ENCODE results near the gene THSD4.

THSD4 gene

GRCh38 chr15:71231758-71232157, 116.5 kb downstream of the THSD4 start:
- Histone ChIP-seq H3K9ac (ENCODE audit: low read length) (no peak overlapping the region), H3K79me1 (replicated peaks; ENCODE audit: low read length, poor library complexity, severe bottlenecking) (peaks cover 9% of the 10 kb centered on the region)
- 67% methylated on average over 6 of the region's 6 CpGs for WGBS

GRCh38 chr15:71232411-71232810, 117.1 kb downstream of the THSD4 start:
- H3K18ac ChIP-seq (ENCODE audit: low read depth in 1 of 2, low read length in 2 of 2): no peak overlapping the region
- H2AFZ ChIP-seq (ENCODE audit: low read depth, low read length): no peak overlapping the region
- H3K27me3 ChIP-seq (ENCODE audit: control insufficient read depth in 1 of 2, insufficient read depth in 1 of 2, low read length in 2 of 2): no peaks in the 10 kb centered on the region
- WGBS: 90% methylated on average over 5 of the region's 5 CpGs
- H2BK15ac ChIP-seq (ENCODE audit: low read depth, poor library complexity, severe bottlenecking): no peak overlapping the region
- H3K4me1 ChIP-seq (ENCODE audit: control insufficient read depth, insufficient read depth, low read depth, low read length): peaks cover 4% of the 10 kb centered on the region
- H2AK5ac ChIP-seq (ENCODE audit: low read length, severe bottlenecking): no peak overlapping the region
- peaks cover 6 to 16% of the 10 kb centered on the region in 2 experiments for H3K36me3 ChIP-seq (ENCODE audit: control insufficient read depth in 1 of 2, insufficient read depth in 2 of 2, low read depth in 1 of 2, low read length in 2 of 2)
- no peak overlapping the region for H4K91ac ChIP-seq (ENCODE audit: low read length)
- H2BK12ac ChIP-seq (ENCODE audit: low read length in 2 of 2): no peak overlapping the region
- H3K27ac ChIP-seq (ENCODE audit: low read length, poor library complexity, severe bottlenecking): no peak overlapping the region
- H2BK120ac ChIP-seq (ENCODE audit: low read depth, low read length): no peak overlapping the region
- DNase-seq: peak; percentile 22
- no peak overlapping the region for H2BK5ac ChIP-seq (ENCODE audit: low read depth, low read length, poor library complexity, severe bottlenecking)
- H3K23ac ChIP-seq (ENCODE audit: low read length in 2 of 2): no peak overlapping the region
- H3K4me2 ChIP-seq (ENCODE audit: low read length, poor library complexity, severe bottlenecking): no peak overlapping the region
- no peak overlapping the region for H3K4ac ChIP-seq (ENCODE audit: low read depth in 1 of 2, low read length in 2 of 2)
- no peak overlapping the region for H3K4me3 ChIP-seq (ENCODE audit: insufficient read depth in 1 of 2, low read depth in 1 of 2, low read length in 2 of 2)
- no peaks in the 10 kb centered on the region for H3K9me3 ChIP-seq (ENCODE audit: control insufficient read depth, low read length)
- no peak overlapping the region for H3K14ac ChIP-seq (ENCODE audit: low read length in 2 of 2)
- H4K8ac ChIP-seq (ENCODE audit: low read length): no peak overlapping the region
- peaks cover 8% of the 10 kb centered on the region for H3K79me1 ChIP-seq (replicated peaks; ENCODE audit: low read length, poor library complexity, severe bottlenecking)
- no peak overlapping the region for H3K9ac ChIP-seq (ENCODE audit: low read length)

More at GRCh38 chr15:71231758-71232157, 116.5 kb downstream of the THSD4 start:
- Histone ChIP-seq H2AFZ (ENCODE audit: low read depth, low read length) (no peak overlapping the region), H3K27ac (ENCODE audit: low read length, poor library complexity, severe bottlenecking) (no peak overlapping the region), H2AK5ac (ENCODE audit: low read length, severe bottlenecking) (no peak overlapping the region), H3K4ac (ENCODE audit: low read depth in 1 of 2, low read length in 2 of 2) (no peak overlapping the region), H3K4me1 (ENCODE audit: control insufficient read depth, insufficient read depth, low read depth, low read length) (peaks cover 3% of the 10 kb centered on the region), H2BK12ac (ENCODE audit: low read length in 2 of 2) (no peak overlapping the region), H2BK15ac (ENCODE audit: low read depth, poor library complexity, severe bottlenecking) (peak overlapping the region; percentile 38), H3K14ac (ENCODE audit: low read length in 2 of 2) (no peak overlapping the region), H3K4me3 (ENCODE audit: insufficient read depth in 1 of 2, low read depth in 1 of 2, low read length in 2 of 2) (no peak overlapping the region), H3K9me3 (ENCODE audit: control insufficient read depth, low read length) (no peaks in the 10 kb centered on the region), H2BK5ac (ENCODE audit: low read depth, low read length, poor library complexity, severe bottlenecking) (no peak overlapping the region), H3K23ac (ENCODE audit: low read length in 2 of 2) (no peak overlapping the region), H2BK120ac (ENCODE audit: low read depth, low read length) (no peak overlapping the region), H3K36me3 (ENCODE audit: control insufficient read depth in 1 of 2, insufficient read depth in 2 of 2, low read depth in 1 of 2, low read length in 2 of 2) (peaks cover 7 to 18% of the 10 kb centered on the region in 2 experiments), H3K4me2 (ENCODE audit: low read length, poor library complexity, severe bottlenecking) (no peak overlapping the region), H4K8ac (ENCODE audit: low read length) (peak overlapping the region; percentile 28), H4K91ac (ENCODE audit: low read length) (no peak overlapping the region), H3K18ac (ENCODE audit: low read depth in 1 of 2, low read length in 2 of 2) (no peak overlapping the region), H3K27me3 (ENCODE audit: control insufficient read depth in 1 of 2, insufficient read depth in 1 of 2, low read length in 2 of 2) (no peaks in the 10 kb centered on the region)
- DNase-seq: peak; percentile 29

GRCh38 chr15:71237456-71238188, 122.4 kb downstream of the THSD4 start:
- Histone ChIP-seq H3K9me3 (ENCODE audit: control insufficient read depth, low read length) (no peaks in the 10 kb centered on the region), H3K23ac (ENCODE audit: low read length in 2 of 2) (no peak overlapping the region), H3K36me3 (ENCODE audit: control insufficient read depth in 1 of 2, insufficient read depth in 2 of 2, low read depth in 1 of 2, low read length in 2 of 2) (peaks cover 2 to 11% of the 10 kb centered on the region in 2 experiments), H3K4me2 (ENCODE audit: low read length, poor library complexity, severe bottlenecking) (no peak overlapping the region), H3K79me1 (replicated peaks; ENCODE audit: low read length, poor library complexity, severe bottlenecking) (peaks cover 11% of the 10 kb centered on the region), H2AK5ac (ENCODE audit: low read length, severe bottlenecking) (no peak overlapping the region), H2BK15ac (ENCODE audit: low read depth, poor library complexity, severe bottlenecking) (no peak overlapping the region), H2BK12ac (ENCODE audit: low read length in 2 of 2) (no peak overlapping the region), H2AFZ (ENCODE audit: low read depth, low read length) (no peak overlapping the region), H4K8ac (ENCODE audit: low read length) (no peak overlapping the region), H3K4me1 (ENCODE audit: control insufficient read depth, insufficient read depth, low read depth, low read length) (peaks cover 6% of the 10 kb centered on the region), H3K27ac (ENCODE audit: low read length, poor library complexity, severe bottlenecking) (peak overlapping the region; percentile 26), H3K4ac (ENCODE audit: low read depth in 1 of 2, low read length in 2 of 2) (no peak overlapping the region), H3K14ac (ENCODE audit: low read length in 2 of 2) (no peak overlapping the region), H3K18ac (ENCODE audit: low read depth in 1 of 2, low read length in 2 of 2) (no peak overlapping the region), H2BK5ac (ENCODE audit: low read depth, low read length, poor library complexity, severe bottlenecking) (no peak overlapping the region), H3K27me3 (ENCODE audit: control insufficient read depth in 1 of 2, insufficient read depth in 1 of 2, low read length in 2 of 2) (no peaks in the 10 kb centered on the region), H3K9ac (ENCODE audit: low read length) (no peak overlapping the region), H2BK120ac (ENCODE audit: low read depth, low read length) (no peak overlapping the region), H3K4me3 (ENCODE audit: insufficient read depth in 1 of 2, low read depth in 1 of 2, low read length in 2 of 2) (no peak overlapping the region), H4K91ac (ENCODE audit: low read length) (no peak overlapping the region)
- WGBS: 66% methylated on average over 8 of the region's 11 CpGs
- peak; percentile 93 for DNase-seq

- Histone ChIP-seq H3K27me3 (ENCODE audit: control insufficient read depth in 1 of 2, insufficient read depth in 1 of 2, low read length in 2 of 2) (no peaks in the 10 kb centered on the region), H3K9me3 (ENCODE audit: control insufficient read depth, low read length) (no peaks in the 10 kb centered on the region), H3K4me3 (ENCODE audit: insufficient read depth in 1 of 2, low read depth in 1 of 2, low read length in 2 of 2) (no peak overlapping the region), H3K9ac (ENCODE audit: low read length) (no peak overlapping the region), H2BK12ac (ENCODE audit: low read length in 2 of 2) (no peak overlapping the region), H2BK120ac (ENCODE audit: low read depth, low read length) (no peak overlapping the region), H2AK5ac (ENCODE audit: low read length, severe bottlenecking) (no peak overlapping the region), H3K27ac (ENCODE audit: low read length, poor library complexity, severe bottlenecking) (no peak overlapping the region), H3K18ac (ENCODE audit: low read depth in 1 of 2, low read length in 2 of 2) (no peak overlapping the region), H3K36me3 (ENCODE audit: control insufficient read depth in 1 of 2, insufficient read depth in 2 of 2, low read depth in 1 of 2, low read length in 2 of 2) (peaks cover 11 to 12% of the 10 kb centered on the region in 2 experiments), H3K14ac (ENCODE audit: low read length in 2 of 2) (no peak overlapping the region), H2BK15ac (ENCODE audit: low read depth, poor library complexity, severe bottlenecking) (no peak overlapping the region), H4K8ac (ENCODE audit: low read length) (no peak overlapping the region), H3K4me2 (ENCODE audit: low read length, poor library complexity, severe bottlenecking) (no peak overlapping the region), H3K4me1 (ENCODE audit: control insufficient read depth, insufficient read depth, low read depth, low read length) (peaks cover 6% of the 10 kb centered on the region), H3K79me1 (replicated peaks; ENCODE audit: low read length, poor library complexity, severe bottlenecking) (peaks cover 12% of the 10 kb centered on the region), H2BK5ac (ENCODE audit: low read depth, low read length, poor library complexity, severe bottlenecking) (no peak overlapping the region), H2AFZ (ENCODE audit: low read depth, low read length) (no peak overlapping the region), H3K4ac (ENCODE audit: low read depth in 1 of 2, low read length in 2 of 2) (no peak overlapping the region), H4K91ac (ENCODE audit: low read length) (no peak overlapping the region), H3K23ac (ENCODE audit: low read length in 2 of 2) (no peak overlapping the region)
- DNase-seq: no peak
- WGBS: 96% methylated on average over 1 of the region's 1 CpG
Measured at GRCh38 chr15:71238926-71239325, 123.7 kb downstream of the THSD4 start.
